Ecto neural progenitor cell (in vitro differentiated cells): ENCODE measurements around the gene GPER1.
"Not testable (repeated sequence)": the region's sequence is repeated elsewhere in the genome, so short reads cannot be mapped to it uniquely, and the experiment has no call there.

Experiments used
- DNase-seq: peaks from one replicate; pipeline ENCODE4 v3.0.0-alpha.2; 2018; ENCODE audit warnings: low spot score

Gene GPER1

DNA sequence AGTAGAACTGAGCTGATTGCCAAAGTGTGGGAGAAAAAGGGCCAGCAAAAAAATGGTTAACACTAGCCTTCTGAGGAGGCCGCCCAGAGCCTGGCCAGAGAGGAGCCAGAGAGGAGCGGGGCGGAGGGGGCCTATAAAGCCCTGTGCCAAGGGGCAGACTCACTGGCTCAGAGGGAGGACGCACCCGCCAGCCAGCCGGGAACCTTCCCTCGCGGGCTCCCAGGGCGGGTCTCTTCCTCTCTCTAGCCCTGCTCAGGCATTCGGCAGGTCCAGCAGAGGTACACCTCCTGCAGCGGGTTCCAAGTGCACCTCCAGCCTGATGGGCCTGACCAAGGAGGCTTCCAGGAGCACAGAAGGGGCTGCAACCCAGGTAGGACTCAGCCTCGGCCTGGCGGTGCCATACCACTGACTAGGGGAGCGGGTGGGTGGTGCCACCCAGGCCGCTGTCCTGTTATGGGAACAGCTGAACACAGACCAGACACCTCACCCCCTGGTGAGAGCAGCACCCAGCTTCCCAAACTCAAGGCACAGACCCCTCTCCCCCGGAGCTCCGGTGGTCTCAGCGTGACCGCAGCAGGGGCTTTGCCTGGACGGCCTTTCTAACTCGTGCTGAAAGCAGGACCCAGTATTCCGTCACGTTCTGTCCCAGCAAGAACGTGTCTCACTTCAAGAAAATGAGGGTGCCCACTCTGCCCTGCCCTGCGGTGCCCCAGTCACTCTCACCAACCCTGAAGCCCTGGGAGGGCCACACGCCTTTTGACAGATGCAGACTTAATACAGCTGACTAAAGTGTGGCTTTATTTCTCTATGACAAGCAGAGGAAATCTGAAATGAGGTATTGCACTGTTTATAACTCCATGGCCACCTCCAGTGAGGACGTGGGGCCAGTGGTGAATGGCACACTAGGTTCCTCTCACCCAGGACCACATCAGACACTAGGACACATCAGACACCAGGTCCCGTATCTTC is at the start of gene GPER1:
GPER1 (plus strand) TSS at position 162 of the 969 bp plus-strand sequence. CDS start 3,616 bp downstream, outside the sequence.
- DNase-seq: peak; percentile 69

DNA sequence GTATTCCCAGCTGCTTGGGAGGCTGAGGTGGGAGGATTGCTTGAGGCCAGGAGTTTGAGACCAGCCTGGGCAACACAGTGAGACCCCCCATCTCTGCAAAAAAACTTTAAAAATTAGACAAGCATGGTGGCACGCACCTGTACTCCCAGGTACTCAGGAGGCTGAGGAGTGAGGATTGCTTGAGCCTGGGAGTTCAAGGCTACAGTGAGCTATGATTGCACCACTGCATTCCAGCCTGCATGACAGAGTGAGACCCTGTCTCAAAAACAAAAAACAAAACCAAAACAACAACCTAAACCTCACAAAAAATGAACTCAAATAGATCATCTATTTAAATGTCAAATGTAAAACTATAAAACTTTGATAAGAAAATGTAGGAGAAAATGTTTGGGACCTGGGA is 47.7 kb upstream of the GPER1 start:
- DNase-seq: not testable (repeated sequence)

DNA sequence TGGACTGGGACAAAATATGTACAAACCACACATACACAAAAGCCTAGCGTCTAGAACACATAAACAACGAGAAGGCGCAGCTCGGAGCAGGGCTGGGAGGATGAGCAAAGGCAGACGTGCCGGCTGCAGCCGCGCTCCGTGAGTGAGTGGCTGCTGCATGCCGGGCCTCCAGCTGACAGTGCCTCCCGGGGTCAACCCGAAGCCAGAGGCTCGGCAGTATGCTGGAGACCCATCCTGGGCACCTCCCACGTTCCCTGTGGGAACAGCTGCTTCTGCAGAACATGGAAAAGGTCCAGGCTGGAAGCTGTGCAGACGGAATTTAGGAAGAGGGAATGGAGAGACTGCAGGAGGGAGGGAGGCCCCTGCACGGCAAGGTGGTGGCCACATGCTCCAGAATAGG is 47.1 kb upstream of the GPER1 start:
- DNase-seq: no peak

DNA sequence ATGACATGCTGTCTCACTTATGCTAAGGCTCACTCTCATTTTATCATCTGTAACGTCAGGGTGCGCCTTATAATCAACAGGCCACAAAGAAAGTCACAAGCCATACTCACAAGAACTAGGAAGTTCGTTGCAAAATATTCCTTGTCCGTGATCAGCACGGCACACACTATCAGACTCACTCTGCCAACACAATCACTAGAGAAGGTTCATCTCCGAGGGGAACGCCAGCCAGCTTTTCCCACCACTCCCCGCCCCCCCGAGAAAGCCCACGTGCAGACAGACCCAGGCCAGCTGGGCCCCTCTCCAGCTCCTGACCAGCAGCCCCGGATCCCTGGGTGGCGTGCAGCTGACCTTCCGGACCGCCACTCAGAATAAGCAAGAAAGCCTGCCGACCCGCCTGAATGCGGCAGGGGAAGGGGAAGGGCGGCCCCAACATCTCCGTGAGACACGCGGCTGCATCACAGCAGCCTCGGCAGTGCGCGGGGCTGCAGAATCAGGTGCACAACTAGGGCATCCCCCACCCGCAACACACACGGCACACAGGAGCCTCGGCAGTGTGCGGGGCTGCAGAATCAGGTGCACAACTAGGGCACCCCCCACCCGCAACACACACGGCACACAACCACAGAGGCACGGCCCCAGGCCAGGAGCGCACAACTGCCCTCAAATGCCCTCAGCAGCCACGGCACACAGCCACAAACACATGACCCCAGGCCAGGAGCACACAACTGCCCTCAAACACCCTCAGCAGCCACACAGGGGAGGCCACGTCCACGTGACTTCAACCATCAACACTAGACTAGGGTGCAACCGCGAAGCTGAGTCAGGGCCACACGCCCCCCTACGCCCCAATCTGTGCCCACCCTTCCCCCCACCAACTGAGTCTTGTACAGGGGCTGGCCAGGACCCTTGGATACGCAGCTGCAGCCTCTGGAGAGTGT is 46.1 kb upstream of the GPER1 start:
- DNase-seq: no peak

DNA sequence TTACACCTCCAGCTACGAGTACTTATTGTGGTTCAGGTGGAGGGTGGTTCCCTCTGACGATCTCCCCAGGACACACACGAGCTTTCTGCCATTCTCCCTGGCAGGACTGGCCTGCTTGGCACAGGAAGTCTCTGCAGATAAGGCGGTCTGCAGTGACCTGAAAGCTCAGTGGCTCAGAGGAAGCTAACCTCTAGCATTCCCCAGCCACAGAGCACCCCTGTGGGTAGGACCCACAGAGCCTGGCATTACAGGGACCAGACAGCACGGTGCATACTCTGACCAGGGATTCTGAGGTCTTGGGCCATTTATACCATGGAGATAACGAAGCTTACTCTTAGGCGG is 45.5 kb upstream of the GPER1 start:
- no peak for DNase-seq

DNA sequence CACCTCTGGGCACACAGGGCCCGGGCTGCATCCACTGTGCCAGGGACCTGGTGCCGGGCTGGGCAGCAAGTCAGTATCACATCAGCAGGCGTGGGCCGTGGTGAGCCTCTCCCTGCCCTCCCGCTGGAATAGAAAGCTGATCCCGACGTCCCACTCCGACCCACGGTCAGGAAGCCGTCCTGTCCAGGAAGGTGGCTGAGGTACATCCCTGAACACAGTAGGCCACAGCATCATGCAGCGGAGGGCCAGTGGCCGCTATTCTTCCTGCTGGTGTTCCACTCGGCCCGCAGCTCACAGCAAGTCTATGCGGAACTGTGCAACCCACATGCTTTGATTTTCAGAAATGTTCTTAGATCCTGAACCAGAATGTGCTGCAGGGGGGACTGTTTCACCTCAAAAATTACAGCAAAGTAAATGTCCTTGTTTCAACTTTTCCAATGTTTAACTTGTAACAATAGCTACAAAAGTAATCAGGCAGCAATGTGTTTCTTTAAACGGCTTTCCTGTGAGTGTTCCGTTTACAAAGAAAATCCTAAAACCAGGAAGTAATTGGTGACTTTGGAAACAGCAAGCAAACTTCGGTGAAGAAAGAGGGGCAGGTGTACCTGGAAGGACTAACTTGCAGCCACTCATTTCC is 44.2 kb upstream of the GPER1 start:
- no peak for DNase-seq

DNA sequence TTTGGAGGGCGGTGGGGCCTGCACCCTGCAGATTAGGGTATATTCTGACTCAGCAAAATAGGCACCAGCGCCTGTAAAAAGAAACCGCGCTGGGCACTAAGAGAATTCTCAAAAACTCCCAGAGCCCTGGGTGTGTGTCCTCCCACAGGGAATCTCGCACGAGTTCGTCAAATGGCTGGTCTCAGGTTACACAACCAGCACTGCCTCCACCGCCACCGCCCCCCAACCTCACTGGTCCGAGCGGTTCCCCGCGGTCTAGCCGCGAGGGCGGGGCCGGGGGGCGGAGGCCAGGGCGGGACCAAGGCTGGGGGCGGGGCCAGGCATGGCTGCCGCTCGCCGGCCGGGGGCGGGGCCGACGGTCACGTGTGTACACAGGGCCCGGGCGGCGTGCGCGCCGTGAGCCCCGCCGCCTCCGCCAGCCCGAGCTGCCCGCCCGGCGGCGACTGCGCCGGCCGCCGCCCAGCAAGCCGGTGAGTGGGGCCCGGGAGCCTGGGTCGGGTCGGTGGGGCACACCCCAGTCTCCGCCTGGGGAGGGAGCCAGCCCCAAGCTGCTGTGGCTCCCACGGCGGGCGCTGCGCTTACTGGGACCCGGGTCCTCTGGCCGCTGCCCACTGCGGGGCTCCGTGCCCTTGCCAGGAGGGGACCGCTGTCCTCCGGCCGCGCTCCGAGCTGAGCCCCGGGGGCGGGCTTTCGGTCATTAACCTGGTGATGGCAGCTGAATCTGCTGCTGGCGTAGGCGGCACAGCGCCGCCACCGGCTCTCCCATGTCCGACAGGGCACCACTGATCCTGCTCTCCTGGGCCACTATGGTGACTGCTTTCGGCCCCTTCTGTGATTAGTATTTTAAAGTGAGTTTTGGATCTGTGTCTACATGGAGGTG is 43.5 kb upstream of the GPER1 start, which contains the start of gene GPR146:
GPR146 (plus strand) TSS at position 358 of the 880 bp plus-strand sequence. CDS start 12,970 bp downstream, outside the sequence.
- DNase-seq: peak; percentile 99

DNA sequence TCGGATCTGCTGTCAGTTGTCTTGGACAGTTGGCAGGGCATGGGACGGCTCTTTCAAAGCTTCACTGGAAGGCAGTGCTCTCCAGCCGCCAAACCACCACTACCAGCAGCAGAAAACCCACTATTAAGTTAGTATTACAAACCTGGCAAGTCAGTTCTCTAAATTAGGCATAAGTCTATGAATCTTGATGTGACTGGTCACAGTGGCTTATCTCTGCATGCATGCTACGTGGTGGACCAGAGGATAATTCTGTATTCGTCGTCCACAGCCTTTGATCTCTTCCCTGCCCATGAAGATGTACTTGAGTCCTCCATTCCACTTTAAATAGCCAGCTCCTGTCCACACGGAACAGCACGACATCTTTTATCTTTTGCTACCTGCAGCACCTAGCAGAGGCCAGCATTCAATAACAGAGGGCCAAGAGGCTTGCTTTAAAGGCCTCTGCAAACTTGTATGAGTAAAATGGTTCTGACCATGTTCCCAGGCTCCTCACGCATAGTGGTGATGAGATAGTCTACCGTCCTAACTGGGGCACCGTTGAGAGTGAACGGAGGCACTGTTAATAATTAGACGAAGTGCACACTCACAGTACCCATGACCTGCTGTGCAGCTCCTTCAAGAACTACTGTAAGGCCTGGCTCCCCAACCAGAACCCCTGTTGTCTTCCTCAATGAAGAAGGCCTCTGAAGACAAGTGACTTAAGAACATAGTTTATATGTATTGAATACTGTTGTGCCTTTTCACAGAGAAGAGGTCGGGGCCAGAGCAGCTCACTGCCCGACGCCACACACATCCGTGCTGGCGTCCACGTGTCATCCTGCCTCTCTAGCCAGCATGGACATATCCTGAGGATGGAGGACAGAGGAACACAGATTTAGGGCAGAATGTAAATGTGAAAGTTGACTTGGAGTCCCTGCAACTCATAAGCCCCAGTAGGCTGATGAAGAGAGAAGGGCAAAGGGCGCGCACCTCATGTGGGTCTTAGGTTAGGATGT is 42.5 kb upstream of the GPER1 start:
- DNase-seq: no peak

DNA sequence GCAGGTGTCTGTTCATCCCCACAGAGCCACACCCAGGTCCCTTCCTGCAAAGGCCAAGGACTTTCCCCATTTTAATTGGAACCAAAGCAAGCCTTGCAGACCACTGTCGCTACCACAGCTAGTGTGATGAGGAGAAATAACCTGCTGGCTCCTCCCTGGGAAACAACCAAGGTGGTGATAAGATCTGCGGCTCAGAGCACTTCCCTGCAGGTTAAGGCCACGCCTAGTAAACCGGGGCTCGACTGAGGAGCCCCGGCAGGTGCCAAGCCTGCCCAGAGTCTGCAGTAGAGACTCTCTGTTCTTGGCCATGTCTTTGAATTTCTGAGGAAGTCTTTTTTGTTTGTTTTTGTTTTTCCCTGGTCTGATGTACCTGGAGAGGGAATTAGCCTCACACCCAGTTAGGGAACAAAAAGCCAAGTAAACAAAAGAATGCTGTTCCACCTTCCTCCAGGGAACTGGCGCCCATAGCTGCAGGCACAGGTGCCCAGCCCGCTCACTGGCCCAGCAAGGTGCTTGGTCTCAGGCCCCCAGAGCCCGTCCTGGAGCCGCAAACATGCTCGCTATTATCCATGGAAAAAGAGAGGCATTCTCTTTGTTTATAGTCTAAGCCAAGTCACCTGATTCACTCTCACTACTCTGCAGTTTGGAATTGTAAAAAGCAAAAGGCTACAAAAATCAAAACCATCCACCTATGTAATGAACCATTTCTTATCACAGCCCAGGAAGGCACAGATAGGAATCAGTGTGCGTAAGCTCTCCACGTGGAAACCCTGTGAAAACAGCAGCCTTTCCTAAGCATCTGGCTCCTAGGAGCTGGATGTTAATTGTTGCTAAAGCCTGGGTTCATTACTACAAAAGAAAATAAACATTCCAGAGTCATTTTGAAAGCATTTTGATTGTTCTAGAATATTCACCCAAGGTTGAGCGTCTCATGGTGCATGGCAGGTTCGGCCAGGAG is 40.9 kb upstream of the GPER1 start:
- no peak for DNase-seq

DNA sequence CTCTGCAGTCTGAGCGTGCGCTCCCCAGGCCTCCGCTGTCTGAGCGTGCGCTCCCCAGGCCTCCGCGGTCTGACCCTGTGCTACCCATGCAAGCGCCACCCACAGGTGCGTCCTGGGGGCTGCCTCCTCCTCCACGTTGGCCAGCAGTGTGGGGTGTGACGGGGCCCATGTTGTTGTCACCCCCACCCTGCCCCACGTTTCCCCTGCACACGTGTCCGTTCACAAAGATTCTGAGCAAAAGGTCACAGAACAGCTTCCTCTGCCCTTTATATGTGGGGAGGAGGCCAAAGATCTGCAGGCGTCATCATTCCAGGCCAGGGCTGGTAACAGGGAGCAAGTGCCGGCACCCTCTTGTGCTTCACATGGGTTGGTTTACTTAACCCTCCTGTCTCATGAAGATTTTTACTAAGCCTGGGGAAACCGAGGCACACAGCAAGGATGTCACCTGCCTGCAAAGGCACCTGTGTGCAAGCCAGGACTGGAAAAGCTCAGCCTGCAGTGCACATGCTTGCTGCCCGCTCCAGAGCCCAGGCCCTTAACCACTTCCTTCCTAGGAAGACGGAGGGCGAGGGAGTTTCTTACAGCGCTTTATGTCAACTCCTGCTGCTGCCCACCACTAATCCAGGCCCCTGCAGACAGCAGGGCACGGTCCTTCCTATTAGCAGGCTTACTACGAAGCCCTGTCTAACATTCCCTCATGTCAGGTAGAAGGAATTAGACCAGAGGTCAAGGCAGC is 38.7 kb upstream of the GPER1 start:
- no peak for DNase-seq

DNA sequence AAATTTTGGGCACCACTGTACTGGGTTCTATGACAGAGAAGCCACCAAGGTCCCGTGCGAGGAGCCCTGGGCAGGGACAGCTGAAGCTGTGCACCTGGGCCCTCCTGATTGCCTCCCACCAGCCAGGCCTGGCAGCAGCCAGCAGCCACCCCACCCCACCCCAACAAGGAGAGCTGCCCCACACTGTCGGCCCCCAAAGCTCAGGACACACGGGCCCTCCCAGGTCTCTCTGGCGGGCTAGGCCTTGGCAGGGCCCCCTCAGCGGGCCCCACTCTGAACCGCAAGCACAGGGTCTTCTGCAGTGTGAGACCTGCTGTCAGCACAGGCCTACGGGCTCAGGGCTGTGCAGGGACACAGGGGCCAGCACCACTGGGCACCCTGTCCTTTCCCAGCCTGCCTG is 38.1 kb upstream of the GPER1 start:
- DNase-seq: no peak

DNA sequence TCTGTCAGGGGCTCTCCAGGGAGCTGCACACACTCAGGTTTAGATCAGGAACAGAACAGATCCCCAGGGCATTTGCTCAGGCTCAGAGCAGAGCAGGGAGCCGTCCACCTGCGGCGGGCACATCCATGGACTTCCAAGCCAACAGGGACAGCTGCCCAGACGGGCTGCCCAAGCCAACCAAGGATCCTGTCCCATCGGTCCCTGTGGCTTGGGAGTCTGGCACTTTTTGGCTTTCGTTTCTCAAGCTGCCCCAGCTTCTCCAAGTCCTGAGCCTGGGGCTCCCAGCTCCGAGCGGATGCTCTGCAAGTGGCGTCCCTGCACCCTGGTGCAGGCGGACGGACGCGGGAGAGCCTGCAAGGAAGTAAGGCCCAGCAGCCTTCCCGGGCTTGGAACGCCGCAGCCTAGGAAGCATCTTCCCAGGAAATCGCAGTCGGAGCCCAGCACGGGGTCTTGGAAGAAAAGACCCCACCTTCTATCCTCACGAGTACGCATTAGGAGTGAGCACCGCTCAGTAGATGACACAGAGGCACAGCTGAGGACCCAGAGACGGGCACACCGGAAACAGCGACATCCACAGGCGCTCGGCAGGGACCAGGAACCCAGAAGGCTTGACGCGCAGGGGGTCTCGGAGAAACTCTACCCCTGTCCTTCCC is 37.5 kb upstream of the GPER1 start:
- no peak for DNase-seq

DNA sequence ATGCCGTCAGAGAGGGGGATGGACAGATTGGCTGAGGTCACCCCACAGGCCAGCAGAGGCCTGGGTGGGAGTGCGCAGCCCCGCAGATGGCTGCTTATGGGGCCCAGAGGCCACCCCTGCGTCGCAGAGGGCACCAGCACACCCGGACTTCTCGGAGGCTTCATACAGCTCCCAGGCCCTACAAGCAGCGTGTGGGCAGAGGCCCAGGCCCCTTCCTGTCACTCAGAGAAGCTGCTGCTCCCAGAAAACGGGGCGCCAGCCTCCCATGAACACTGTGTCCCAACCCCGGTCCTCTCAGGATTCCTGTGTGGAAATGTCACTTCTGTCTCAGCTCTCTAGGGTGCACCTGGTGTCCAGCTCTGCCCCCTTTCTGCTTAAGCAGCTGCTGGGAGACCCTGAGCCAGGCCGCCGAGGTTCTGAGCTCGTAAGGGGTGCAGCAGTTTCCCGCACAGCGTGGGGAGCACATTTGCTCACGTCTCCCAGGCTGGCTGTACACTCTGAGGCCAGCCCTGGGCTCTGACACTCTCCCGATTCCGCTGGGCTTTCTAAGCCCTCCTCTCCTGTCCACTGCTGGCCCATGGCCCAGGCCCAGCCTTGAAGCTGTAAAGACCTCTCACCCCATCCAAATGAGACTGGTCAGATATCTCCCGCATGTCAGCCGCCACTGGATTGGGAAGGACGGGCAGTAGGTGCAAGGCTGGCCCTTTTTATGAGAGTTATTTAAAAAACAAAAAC is 36.8 kb upstream of the GPER1 start:
- DNase-seq: no peak

DNA sequence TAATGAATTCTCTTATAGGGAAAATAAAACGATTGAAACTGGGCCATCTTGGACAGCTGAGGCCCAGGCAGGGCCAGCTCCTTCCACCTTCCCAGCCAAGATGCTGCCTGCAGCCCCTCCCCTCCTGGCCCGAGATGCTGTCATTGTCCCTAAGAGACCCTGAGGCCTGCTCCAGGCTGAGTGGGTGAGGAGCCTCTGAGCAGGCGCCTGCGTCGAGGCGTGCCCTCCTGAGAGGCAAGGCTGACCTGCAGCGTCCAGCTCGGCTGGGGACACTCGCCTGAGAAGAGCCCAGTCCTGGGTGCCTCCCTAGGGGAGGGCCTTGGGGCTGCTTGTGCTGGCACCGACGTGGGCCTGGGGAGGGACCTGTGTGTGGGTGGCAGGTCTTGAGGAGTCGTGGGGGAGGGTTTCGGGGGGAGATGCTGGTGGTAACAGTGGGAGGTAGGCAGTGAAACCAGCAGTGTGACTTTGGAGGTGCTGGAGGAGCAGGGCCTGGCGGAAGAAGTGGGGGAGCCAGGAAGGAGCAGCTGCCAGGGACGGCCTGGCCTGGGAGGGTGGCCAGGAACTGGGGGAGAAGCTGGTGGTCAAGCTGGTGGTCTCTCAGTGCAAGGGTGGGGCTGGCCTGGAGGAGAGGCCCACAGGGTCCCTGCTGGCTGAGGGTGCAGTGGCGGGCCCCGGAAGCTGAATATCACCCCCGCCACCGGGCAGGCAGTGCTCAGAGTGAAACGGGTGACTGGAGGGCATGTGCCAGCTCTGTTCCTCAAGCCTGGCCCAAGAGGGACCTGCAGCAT is 35.7 kb upstream of the GPER1 start:
- no peak for DNase-seq

DNA sequence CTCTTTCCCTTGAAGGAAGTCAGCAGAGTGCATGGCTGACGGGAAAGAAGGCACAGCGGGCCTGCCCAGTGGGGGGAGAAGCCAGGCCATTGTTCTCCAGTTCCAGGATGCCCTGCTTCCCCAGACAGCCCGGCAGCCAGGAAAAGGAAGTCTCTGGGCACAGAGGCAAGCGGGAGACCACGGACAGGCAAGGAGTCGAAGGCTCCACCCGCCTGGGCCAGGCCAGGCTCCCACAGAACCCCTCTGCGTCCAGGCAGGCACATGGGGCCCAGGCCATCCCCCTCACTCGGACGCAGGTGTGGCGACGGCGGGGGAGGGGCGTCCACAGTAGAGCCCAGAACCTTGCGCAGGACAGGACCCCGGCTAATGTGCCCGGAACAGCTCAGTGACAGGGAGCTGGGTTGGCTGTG is 34.9 kb upstream of the GPER1 start:
- DNase-seq: no peak

DNA sequence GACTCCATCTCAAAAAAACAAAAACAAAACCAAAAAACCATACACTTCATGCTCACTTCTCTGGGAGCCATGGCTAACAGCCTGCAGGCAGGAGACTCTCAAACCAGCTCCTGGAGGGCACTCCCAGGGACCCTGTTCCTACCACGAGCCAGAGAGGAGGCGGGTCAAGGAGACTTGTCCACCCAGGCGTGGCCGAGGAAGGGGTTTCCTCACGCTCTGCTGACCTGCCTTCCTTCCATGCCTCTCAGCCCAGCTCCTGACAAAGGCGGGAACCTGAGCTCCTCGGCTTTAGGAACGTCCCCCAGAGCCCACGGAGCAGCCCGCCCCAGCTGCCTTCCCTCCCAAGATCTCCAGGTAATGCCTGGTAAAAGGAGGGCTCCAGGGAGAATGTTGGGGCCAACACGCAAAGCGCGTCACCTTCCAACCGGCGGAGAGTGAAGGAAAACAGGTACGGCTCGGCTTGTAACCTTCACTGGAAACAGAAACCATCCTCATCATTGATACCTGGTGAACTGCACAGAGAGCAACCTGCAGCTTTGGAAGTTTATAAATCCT is 34.0 kb upstream of the GPER1 start:
- no peak for DNase-seq
